GM18507 (cell line): ENCODE measurements around the gene ADAMTS16.

Source experiments
- DNase-seq: peaks from one replicate; pipeline ENCODE4 v3.0.0; 2011; ENCODE audit warnings: low read depth; ENCODE audit not compliant: insufficient read length; ENCODE audit errors: extremely low spot score
- FAIRE-seq: peaks from 2 replicates; lab custom pipeline; 2011; peaks lifted over from hg19 to GRCh38; lab: Jason Lieb, UNC

ADAMTS16 gene

DNA sequence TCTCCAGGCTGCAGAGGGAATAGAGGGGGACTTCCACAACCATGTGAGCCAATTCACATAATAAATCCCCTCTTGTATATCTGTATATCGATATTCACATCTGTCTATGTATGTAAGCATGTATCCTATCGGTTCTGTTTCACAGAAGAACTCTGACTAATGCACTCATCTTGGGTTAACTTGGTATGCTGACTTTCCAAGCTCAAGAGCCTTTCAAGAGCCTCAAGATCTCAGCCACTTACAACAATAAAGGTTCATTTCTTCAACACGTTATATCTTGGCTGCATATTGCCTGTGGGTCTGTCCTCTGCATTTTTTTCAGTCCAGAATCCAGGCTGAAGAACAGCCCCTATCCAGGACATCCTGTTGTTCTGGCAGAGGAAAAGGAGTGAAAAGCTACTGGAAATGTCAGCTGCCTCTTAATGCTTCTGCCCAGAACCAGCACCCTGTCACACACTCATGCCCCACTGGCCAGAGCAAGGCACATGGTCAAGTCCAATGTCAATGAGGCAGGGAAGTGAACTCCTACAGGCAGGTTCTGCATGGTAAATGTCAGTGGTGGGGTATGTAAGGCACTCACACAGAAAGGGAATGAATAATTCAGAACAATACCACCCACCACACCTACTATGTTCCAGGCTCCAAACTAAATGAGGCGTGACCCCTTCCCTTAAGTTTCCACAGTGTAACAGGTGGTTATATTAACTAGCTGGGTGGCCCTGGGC lies 190.8 kb downstream of the ADAMTS16 start:
- FAIRE-seq (no peak), DNase-seq (no peak)

DNA sequence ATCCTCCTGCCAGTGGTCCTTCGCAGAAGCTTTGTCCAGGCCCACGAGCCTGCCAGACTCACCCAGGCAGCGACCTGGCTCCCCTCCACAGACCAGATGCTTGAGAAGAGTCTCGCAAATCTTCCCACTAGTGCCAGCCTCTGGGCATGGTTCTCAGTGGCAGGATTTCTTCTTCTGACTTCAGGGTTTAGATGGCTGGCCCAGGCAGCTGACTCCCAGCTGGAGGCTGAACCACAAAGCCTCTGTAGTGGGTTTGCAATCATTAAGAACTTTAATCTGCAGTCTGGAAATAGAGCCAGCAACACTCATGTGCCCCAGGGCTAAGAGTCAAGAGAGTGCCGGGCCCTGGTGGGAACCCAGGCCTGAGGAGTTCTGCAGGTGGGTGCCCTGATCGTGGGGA lies 191.7 kb downstream of the ADAMTS16 start:
- no peak for FAIRE-seq

DNA sequence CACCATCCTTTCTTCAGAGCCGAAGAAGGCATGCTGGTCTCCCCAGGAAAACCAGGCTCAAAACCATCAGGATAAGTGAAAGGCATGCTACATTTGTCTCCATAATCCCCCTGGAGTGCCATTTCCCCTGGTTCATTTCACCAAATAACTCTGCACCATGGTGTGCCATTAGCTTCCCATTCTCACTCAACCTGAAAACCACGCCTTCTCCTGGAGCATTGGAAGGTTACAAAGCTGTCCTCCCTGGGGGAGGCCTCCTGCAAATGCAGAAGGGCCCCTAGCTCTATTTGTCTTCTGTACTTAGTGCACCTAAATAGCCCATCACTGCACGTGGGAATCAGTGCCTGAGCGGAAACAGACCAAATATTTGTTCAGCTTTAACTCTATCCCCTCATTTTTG lies 192.2 kb downstream of the ADAMTS16 start:
- no peak for FAIRE-seq
- DNase-seq: no peak

More for the DNA sequence above, 191.7 kb downstream of the ADAMTS16 start:
- DNase-seq: no peak

DNA sequence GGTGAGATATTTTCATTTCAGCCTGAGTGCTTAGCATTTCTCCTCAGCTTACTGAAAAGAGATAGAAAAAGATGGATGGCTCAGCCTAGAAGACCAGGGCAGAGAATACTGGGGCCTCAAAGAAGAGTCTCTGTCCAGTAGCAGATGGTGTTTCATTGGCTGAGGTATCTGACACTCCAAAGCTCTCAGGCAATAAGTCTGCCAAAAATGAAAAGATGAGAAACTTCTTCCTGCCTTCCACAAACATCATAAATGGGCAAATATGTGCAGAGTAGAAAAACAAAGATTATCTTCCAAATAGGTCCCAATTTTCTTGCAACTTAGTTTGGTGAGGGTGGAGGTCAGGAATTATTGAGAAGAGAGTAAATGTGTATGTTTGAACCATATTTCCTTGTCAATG lies 195.0 kb downstream of the ADAMTS16 start:
- DNase-seq: no peak
- no peak for FAIRE-seq

DNA sequence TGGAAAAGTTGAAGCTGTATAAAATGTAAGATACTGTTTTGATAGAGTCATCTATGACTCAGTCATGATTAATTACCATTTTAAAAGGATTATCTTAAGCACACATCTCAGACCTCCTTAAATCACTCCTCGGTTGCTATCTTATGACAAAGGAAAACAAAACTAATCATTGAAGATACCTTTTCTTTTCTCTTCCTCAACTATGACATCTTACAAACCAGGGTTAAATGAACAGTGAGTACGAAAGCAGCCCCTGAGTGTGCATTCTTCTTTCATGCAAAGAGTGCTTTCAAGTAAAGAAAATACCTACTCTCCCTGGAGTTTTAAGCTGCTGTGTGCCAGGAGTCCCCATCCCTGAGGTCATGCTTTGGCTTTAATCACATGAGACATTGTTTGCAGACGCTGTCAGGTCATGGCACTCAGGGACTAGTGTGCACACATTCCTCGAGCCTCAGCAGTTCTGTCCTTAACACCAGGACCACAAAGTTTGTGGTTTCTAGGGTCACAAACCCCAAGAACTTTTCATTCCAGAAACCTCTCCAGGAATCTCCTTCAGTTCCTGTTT lies 195.7 kb downstream of the ADAMTS16 start:
- FAIRE-seq: no peak
- no peak for DNase-seq

DNA sequence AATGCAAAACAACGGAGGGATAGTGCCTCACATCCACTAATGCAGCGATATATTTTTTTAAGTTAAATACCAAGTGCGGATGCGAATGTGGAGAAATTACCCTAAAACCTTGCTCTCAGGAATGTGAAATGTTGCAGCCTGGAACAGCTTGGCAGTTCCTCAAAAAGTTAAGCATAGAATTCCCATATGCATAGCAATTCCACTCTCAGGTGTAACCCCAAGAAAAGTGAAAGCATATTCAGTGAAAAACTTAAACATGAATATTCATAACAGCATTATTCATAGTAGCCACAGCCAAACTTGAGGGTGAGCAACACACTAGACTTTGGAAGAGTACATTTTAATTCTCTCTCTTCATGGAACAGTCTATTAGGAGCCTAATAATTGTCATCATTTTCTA lies 199.1 kb downstream of the ADAMTS16 start:
- no peak for DNase-seq
- no peak for FAIRE-seq

DNA sequence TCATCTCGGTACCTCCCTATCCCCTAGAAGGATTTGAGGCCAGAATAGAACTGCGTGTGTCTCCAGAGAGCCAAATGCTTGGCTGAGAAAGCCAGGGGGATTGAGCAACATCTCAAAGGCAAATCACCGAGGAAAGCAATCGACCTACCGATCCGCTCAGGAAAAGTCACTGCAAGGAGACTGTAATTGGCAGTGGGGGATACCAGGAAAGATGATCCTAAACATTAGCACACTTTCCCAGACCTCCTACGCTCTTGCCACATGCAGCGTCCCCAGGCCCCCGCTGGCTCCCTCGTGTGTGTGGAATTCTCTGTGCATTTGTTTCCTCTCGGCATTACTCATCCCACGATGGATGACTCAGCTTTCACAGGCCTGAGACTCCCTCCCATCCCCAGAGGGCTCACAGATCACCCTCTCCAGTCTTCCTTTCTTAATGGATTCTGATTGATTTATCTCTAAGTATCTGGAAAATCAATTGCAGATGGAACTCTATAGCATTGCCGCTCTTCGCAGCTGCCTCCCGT lies 200.1 kb downstream of the ADAMTS16 start:
- no peak for FAIRE-seq
- DNase-seq: no peak

DNA sequence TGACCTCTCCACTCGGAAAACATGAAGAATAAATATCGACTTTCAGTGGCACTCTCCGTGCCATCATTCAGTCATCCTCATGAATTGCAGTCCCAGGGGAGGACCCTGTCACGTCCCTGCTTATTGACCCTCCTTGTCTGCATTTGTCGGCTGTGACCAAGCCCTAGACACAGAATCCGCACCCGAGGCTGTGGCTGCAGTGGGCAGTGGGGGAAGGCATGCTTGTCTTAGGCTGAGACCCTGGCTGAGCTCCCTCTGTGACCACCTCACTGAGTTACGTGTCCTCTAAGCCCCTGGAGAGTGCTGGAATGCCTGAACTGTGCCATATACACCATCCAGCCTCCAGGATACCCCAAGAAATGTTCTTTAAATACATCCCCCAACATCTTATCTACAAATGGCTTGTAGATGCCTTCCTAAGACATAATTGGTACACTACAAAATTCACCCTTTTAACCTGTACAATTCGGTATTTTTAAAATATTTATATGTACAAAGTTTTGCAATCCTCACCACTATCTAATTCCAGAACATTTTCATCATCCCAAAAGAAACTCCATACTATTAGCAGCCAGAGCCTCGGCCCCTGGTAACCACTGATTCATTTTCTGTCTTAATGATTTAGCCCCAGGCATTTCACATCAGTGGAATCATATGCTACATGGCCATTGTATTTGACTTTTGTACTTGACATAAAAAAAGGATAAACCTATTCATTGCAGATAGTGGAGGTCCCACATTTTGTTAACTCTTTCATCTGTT lies 201.6 kb downstream of the ADAMTS16 start:
- DNase-seq: no peak
- no peak for FAIRE-seq

DNA sequence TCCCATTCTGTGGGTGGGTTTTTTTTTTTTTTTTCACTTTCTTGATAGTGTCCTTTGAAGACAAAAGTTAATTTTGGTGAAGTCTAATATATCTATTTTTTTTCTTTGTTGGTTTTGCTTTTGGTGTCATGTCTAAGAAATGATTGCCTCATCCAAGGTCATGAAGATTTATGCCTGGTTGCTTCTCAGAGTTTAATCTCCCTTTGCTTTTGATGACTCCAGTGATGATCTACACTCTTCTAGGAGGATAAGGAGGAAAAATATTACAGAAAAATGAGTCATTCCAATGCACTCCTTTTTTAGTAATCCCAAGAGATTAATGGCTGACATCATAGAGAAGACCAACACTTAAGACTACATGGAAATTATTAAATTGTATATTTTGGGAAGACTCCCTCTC lies 202.7 kb downstream of the ADAMTS16 start:
- DNase-seq (no peak), FAIRE-seq (no peak)

DNA sequence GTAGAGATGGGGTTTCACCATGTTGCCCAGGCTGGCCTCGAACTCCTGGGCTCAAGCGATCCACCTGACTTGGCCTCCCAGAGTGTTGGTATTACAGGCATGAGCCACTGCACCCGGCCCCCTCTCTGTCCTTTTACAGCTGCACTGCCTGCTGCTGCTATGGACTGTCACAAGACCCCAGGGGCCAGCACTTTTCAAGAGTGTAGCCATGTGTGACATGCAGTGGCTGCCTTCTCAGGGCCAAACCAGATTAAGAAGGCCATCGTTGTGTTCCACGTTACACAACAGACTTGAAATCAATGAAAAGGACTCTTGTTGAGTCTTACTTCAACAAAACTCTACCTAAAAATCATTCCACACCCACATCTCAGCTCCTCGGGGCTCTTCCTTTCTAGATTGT lies 203.4 kb downstream of the ADAMTS16 start:
- no peak for FAIRE-seq
- DNase-seq: no peak

DNA sequence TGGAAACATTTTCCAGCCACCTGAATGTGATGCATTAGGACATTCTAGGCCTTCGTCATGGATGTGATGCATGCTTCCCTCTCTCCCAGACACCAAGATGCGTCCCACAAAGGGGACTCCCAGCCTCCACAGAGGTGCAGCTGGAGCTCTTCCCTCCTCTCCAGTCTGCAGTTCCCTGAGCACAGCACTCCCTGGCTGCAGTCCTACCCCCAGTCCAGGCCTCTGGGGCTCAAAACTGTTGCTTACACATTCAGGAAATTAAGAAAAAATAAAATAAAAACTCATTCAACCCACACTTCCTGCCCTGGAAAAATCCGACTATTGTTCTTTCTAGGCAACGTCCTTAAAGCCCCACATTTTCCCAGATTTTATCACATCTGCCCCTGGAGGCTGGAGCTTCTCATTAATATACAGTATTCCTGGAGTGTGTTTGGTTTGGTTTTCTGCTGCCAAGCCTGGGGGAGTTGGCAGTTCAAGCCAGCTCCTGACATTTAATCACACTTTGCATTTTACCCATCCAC lies 204.0 kb downstream of the ADAMTS16 start:
- DNase-seq: no peak
- no peak for FAIRE-seq

DNA sequence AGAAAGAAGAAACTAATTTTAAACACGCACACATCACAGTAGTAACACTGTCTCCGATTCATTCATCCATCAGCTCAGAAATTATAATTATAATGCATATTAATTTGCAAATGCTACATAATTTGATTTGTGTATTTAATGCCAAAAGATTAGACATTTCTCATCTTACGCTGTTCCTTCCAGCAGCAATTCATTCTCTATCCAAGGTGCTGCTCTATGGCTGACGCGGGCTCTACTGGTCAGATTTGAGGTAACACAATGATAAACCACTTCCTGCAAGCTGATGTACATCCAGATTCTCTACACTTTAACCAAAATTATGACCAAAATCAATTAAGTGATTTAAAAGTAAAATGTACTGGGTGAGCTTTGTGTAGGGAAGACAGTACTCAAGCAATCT lies 204.5 kb downstream of the ADAMTS16 start:
- no peak for FAIRE-seq
- no peak for DNase-seq

DNA sequence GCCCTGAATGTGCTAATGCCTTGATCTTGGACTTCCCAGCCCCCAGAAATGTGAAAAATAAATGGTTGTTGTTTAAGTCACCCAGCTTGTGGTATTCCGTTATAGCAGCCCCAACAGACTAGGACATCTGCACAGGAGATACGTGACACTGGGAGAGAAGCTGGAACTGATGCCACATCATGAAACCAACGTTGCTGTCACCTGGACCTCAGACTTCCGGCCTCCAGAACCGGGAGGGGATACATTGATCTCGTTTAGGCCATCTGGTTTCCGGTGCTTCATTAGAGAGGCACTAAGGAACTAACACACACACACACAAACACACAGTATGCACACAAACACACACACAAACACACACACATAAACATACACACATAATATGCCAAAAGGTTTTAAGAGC lies 207.3 kb downstream of the ADAMTS16 start:
- DNase-seq: no peak
- no peak for FAIRE-seq

DNA sequence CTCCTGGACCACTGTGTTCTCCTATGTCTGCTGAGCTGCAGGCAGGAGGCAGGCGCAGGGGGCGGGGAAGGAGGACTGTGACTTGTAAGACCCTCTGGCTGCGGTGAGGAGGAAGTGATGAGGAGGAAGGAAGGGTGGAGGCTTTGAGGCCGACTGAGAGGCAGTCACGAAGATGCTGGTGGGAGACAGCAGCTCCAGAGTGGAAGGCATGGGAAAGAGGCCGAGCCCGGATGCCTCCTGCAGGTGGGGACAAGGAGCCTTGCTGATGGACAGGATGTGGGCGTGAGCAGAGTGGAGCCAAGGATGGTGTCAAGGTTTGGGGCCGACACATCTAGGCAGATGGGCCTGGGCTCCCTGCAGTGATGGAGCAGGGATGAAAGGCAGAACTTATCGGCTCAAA lies 208.0 kb downstream of the ADAMTS16 start:
- no peak for FAIRE-seq
- DNase-seq: no peak

DNA sequence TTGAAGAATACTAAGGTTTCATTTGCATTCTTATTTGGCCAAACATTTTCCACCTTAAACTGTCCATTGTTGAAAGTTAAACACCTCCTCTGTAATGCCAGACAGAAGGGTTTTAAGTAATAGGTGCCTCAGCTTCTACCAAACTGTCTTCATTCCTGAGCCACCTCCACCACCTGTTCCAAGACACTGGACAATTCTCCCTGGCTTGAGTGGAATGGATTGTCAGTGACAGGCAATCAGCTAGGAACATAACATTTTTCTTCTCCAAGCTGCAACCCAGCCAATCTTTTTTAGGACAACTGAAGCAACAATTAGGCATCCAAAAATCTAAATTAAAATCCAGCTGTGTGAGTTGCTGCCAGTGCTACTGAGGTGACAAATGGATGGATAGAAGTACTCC lies 208.4 kb downstream of the ADAMTS16 start:
- no peak for FAIRE-seq

DNA sequence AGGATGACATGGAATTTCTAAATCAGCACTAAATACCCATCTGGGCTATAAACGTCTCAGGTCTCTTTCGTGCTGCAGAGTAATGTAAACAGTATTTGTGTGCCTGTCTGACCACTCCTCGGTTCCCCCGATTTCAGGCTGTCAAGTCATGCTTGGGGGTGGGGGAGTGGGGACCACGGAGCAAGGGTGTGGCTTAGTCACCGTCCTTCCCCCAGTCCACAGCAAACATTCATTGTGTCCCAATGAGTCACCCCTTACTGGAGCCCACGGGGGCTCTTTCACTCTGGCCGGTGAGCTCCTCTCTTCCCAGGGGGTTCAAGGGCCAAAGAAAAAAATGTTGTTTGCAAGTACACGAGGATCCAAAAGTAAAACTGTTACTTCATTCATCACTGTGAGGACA lies 210.0 kb downstream of the ADAMTS16 start:
- FAIRE-seq: no peak
- no peak for DNase-seq

More for the DNA sequence above, 208.4 kb downstream of the ADAMTS16 start:
- DNase-seq: no peak

DNA sequence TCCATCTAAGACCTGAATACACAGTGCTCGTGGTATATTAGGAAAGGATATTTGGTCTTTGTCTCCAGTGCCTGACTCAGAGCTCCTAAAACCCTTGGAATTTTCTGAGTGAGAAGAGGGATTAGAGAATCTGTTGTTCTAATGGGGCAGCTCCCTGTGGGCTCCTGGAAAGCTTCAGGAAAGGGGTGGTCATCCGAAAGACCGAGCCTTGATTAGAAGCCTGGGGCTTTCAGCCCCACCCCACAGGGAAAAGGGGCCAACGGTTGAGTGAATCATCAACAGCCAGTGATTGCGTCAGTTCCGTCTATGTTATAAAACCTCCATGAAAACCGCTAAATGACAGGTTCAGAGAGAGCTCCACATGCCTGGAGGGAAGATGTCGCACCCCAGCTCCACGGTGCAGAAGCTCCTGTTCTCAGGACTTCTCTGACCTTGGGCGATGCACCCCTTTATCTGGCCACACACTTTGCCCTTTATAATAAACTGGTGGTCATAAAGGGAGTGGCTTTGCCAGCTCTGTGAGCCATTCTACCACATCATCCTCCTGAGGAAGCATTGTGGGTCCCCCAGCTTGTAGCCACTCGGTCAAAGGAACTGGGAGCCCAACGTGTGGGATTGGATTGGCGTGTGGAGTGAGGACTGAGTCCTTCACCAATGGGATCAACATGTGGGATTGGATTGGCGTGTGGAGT lies 211.3 kb downstream of the ADAMTS16 start:
- FAIRE-seq: no peak
- no peak for DNase-seq

DNA sequence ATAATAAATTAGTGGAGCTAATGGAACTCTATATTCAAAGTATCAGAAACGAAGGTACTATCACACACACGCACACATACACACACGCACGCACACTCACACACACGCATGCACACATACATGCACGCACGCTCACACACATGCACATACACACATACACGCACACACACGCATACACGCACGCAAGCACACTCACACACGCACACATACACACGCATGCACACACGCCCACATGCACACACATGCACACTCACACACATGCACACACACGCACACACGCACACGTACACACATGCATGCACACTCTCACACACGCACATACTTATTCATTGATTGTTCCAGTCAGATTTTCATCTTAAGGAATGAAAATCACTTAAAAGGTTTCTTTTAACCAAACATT lies 212.5 kb downstream of the ADAMTS16 start:
- FAIRE-seq: no peak
- no peak for DNase-seq

DNA sequence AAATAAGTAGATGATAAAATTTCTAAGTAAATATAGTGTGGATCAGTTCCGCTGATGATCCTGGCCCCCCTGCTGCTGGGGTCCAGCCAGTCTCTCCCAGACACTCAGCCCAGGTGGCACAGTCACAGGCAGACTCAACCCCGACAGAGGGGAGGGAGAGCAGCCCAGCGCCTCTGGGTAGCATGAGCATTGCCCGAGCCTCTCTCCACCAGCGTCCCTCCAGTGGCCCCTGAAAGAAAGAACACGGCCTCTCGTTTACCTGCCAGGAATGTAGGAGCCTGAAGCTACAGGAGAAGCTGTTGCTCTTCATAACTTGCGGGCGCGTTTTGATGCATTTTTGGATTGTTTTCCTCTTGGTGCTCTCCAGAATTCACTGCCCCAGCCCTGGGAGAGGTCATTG lies 213.6 kb downstream of the ADAMTS16 start:
- no peak for FAIRE-seq
- DNase-seq: no peak

DNA sequence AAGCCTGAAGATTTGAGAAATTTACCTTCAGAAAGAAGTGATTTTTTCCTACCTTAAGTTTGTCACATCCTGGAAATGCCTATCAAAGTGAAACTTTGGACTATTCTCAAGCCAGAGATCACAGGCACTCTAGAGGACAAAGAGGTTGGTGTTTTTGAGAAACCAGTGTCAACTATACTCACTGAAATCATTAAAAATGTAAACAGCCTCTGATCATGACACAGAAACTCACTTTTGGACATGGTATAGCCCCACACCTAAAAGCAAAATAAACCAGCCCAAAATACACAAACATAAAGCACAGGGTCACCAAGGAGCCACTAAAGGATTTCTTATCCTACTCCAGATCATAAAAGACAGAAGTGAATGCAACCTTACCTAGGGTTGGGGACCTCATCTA lies 216.6 kb downstream of the ADAMTS16 start:
- DNase-seq: no peak
- FAIRE-seq: no peak
